HPDE6-E6E7 (cell line): ENCODE data around the gene CTXND2.

Experiments
- DNase-seq: peaks from one replicate; pipeline ENCODE4 v3.0.0; 2011; ENCODE audit warnings: missing footprints; ENCODE audit errors: extremely low spot score

Gene CTXND2

DNA sequence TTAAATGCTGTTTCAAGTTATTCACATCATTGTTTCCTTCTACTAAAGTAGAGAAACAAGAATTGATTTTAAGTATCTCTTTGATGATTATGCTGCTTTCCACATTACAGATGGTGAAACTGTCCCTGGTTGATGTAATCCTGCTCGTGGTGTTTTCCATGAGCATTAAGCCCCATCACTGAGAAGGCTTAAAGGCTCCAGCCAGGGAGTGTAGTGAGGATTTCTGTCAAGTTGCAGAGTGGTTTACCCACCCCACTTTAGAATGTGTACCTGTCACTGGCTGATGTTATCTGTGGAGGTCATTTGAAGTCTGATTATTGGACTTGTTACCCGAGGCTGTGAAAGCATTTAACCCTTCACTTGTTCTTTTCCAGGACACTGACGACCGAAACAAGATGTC lies 74.8 kb downstream of the CTXND2 start:
- no peak for DNase-seq
